ENCODE measurements around the gene GMNC. TPM values are rescaled to one million over a fixed set of nuclear protein-coding genes. Genes with fewer than 3 reads are reported as not detected.

The GMNC gene, protein sequence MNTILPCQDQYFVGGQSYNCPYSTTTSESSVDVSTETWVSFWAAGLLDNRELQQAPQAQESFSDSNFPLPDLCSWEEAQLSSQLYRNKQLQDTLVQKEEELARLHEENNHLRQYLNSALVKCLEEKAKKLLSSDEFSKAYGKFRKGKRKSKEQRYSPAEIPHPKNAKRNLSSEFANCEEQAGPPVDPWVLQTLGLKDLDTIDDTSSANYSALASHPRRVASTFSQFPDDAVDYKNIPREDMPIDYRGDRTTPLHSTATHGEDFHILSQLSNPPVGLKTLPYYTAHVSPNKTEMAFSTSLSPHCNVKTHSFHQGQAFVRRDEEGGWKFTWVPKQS
- total RNA-seq (2022; extraction: Qiagen RNA extraction), result not detected in 5 replicates

DNA sequence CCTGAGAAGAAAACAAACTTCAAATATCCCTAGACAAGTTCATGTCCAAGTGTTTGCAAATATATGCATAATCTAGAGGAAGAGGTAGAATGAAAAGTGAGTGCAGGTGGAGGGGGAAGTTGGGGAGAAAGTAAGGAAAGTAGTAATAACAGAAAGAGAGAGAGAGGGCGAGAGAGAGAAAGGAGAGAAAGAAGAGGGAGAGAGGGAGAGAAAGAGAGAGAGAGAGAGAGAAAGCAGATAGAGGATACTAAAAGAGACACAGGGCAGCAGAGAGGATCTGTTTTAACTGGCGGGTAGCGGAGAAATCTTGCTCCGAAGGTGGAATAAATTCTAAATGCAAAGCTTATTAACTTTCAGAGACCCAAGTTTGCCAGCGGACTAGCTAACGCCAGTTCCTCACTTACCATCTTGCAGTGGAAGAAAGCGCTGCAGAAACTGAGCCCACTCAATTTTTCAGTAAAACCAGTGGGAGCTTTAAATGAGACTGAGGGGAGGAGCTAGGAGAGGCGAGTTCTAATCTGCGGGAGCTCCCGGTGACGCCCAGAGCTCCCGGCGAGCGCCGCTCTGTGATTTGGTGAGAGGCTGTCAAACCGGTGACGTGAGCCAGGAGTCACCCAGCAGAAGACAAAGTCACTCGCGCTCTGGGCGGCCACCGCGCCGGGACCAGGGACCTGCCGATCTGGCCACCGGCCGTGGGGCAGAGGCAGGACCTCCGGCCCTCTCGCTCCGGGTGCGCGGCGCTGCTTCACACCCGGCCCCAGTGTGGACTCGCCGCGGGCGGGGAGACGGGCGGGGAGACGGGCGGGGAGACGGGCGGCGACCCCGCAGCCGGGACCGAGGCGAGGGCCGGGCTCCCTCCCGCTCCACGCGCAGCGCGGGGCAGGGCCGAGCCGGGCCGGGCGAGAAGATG, at the start of gene GMNC:
Gene GMNC, minus strand, starts transcription at position 486 of the 910 bp plus-strand sequence. Its CDS starts 79 bp downstream, at position 407.

